ENCODE data around the gene EHMT1.

EHMT1 gene

GRCh38 chr9:137884547-137884946 is 265.7 kb downstream of the EHMT1 start:
- peak; percentile 76 for TF ChIP-seq REST (IDR thresholded peaks at IDR 0.05; ENCODE audit: low read depth)
